HG02759 (cell line): Measurements from ENCODE around the gene AMPH.

Source experiments
- ATAC-seq: cut with Tn5 transposase; IDR thresholded peaks from one replicate; pipeline ENCODE4 v1.9.1; 2021; ENCODE audit warnings: mild to moderate bottlenecking, moderate library complexity; ENCODE audit not compliant: unreplicated experiment

The AMPH gene

GRCh38 chr7:38630720-38631673 lies at the start of gene AMPH:
Gene AMPH (minus strand): TSS chr7:38631373. CDS start chr7:38631351, 22 bp downstream.
- ATAC-seq, result no peak

GRCh38 chr7:38679419-38679818 lies 48.2 kb upstream of the AMPH start:
- no peak for ATAC-seq

DNA sequence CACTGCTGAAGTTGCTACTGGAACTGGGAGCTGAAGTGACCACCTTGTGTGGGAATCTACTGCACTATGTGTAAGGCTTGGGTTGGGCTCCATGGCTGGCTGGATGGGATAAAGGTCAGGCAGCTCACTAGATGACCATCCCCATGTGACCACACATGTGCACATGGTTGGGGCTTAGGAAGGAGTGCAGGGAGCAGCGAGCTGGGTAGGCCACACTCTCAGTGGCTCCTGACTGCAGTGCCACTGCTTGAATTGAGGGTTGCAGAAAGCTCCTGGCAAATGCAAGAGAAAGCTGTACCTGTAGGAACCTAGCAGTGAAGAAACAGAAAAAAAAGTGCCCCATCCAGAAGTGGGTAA lies 47.5 kb upstream of the AMPH start:
- no peak for ATAC-seq

GRCh38 chr7:38677981-38678697 lies 47.0 kb upstream of the AMPH start:
- no peak for ATAC-seq

DNA sequence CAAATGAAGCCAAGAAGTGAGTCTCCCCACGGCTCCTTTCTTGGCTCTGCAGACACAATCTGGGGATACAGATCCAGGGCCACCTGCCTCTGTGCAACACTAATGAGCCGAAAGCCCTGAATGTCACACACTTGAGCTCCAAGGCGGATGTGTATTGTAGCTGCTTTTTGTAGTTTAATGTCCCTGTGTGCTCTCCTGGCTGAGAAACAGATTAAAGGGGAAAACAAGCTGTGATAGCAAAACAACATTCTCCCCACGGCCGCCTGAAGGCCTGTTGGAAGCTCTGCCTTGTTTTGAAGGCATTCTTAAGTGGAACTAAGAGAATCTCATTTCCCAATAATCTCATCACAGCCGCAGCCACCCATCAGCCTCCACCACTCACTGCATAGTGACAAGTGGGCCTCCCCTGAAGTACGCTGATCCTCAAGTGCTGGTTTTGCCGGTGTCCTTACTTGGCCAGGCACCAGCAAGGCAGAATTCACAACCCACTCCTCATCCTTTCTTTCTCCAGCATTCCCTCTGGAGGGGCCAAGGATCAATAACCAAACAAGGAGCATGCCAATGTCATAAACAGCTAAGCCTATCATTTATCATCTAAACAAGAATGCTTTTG lies 44.4 kb upstream of the AMPH start:
- no peak for ATAC-seq

- no peak for ATAC-seq
Measured at GRCh38 chr7:38674513-38674912, 43.3 kb upstream of the AMPH start.

DNA sequence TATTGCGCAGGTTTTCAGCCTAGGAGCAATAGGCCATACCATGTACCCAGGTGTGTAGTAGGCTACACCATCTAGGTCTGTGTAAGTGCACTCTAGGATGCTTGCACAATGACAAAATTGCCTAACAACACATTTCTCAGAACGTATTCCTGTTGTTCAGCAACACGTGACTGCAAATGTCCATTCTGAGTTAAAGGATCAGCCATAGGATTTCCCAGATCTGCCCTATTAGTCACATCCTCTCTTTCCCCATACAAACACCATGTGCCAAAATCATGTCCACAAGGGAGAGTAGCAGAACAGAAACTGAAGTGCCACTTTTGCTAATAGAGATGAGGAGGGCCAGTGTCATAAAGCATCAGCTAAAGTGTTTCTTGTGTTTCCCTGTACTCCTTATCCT lies 42.6 kb upstream of the AMPH start:
- no peak for ATAC-seq

- peak; percentile 43 for ATAC-seq
Measured at GRCh38 chr7:38671911-38672905, 41.0 kb upstream of the AMPH start.

- ATAC-seq, result no peak
Measured at GRCh38 chr7:38669965-38670520, 38.9 kb upstream of the AMPH start.

GRCh38 chr7:38664972-38665371 lies 33.8 kb upstream of the AMPH start:
- ATAC-seq, result no peak

GRCh38 chr7:38660427-38661099 lies 29.4 kb upstream of the AMPH start:
- ATAC-seq, result peak; percentile 73

- ATAC-seq, result no peak
Measured at GRCh38 chr7:38659931-38660330, 28.8 kb upstream of the AMPH start.

- ATAC-seq, result no peak
Measured at GRCh38 chr7:38658921-38659320, 27.7 kb upstream of the AMPH start.

- no peak for ATAC-seq
Measured at GRCh38 chr7:38656968-38657367, 25.8 kb upstream of the AMPH start.

DNA sequence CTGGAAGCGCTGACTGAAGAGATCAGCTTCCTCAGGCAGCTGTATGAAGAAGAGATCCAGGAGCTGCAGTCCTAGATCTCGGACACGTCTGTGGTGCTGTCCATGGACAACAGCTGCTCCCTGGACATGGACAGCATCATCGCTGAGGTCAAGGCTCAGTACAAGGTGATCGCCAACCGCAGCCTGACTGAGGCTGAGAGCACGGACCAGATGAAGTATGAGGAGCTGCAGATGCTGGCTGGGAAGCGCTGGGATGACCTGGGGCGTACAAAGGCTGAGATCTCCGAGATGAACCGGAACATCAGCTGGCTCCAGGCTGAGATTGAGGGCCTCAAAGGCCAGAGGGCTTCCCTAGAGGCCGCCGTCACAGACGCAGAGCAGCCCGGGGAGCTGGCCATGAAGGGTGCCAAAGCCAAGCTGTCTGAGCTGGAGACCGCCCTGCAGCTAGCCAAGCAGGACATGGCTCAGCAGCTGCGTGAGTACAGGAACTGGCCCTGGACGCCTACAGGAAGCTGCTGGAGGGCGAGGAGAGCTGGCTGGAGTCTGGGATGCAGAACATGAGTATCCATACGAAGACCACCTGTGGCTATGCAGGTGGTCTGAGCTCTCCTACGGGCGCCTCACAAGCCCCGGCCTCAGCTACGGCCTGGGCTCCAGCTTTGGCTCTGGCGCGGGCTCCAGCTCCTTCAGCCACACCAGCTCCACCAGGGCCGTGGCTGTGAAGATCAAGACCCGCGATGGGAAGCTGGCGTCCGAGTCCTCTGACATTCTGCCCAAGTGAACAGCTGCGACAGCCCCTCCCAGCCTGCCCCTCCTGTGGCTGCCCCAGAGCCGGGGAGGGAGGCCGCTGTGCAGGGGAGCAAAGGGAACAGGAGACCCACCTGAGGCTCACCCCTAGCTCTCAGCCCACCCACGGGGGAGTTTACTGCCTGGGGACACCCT lies 24.9 kb upstream of the AMPH start:
- no peak for ATAC-seq

GRCh38 chr7:38637957-38638356 lies 6.8 kb upstream of the AMPH start:
- ATAC-seq, result no peak

DNA sequence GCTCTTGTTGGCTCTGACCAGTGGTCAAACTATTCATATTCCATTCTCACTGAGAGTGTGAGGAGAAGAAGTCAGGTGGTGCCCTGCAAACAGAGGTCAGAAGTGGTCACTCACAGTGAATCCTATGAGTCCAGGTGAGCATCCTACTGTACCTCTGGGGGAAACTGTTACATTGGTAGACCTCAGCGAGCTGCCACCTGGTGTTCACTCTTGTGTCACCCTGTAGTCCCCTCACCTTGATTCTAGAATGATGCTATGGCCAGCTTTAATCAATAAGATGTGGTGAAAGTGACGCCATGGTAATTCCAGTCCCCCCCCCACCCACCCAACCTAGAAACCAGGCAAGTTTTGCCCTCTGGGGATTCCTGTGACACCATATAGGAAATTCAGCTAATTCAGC lies 1.2 kb upstream of the AMPH start:
- ATAC-seq, result no peak

DNA sequence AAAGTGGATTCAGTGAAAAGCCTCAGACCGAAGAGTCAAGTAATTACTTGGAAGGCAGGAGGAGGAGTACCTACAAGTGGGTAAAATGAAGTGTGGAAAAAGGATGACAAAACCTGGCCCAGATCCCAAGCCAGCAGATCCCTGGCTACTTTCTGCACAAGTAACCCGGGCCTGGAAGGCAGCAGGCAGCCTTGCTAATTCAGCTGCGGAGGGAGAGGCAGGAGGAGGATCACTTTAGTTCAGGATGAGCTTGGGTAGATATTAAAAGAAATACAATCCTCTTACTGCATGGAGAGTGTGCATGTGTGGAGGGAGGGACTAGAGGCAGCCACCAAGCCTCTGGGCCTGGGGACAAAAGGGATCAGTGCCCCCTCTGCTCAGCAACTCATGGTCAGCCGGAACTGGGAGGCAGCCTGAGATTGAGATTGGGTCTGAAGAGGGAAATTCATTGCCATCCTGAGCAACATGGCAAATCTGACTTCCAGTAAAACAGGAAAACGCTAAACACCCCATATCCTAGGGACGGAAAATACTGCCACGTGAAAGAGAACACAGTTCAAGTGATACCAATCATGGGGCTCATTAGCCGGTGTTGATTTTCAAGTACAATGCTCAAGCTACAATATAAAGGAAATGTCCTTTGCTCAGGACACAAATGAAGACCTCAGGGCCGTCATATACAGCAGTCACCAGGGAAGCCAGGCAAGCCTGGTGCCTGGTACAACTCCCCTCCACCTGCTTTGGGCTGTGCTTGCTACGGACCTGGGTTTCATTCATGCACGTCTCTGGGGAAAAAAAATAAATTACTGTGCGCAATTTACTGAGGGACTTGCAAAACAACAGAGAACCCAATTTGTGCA lies 1.3 kb downstream of the AMPH start:
- no peak for ATAC-seq
